Activated naive CD8-positive, alpha-beta T cell (primary cell): ENCODE data around the gene C1orf105.
"Not testable (repeated sequence)": the region's sequence is repeated elsewhere in the genome, so short reads cannot be mapped to it uniquely, and the experiment has no call there.

Source experiments
- H3K27ac Mint-ChIP-seq: one replicate; pipeline ENCODE4 v1.8.0; 2021; ENCODE audit warnings: mixed read lengths
- H3K27me3 Mint-ChIP-seq: one replicate; pipeline ENCODE4 v1.8.0; 2021; ENCODE audit warnings: mixed read lengths
- H3K36me3 Mint-ChIP-seq: one replicate; pipeline ENCODE4 v1.8.0; 2021; ENCODE audit warnings: mixed read lengths
- H3K4me1 Mint-ChIP-seq: one replicate; pipeline ENCODE4 v1.8.0; 2021; ENCODE audit warnings: low read depth, mixed read lengths
- H3K4me3 Mint-ChIP-seq: one replicate; pipeline ENCODE4 v1.8.0; 2021; ENCODE audit warnings: mild to moderate bottlenecking, mixed read lengths
- H3K9me3 Mint-ChIP-seq: one replicate; pipeline ENCODE4 v1.8.0; 2021; ENCODE audit warnings: low read depth, mixed read lengths

Gene C1orf105

DNA sequence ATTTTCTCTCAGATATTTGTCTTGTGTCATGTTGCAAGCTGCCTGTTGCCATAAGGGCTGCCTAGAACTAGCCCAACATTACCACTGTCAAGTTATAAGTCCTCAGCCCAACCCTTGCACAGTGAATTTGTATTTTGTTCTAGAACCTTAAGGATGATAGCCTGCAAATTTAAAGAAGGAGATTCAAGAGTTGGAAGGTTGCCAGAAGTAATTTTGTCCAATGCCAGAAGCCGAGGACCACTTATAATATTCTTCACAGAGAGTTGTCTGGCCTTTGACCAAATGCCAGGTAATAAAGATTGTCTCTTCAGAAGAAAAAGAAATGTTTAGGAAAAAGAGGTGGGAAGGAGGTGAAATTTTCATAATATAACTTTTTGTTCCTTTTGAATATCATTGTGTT lies 71.9 kb downstream of the C1orf105 start:
- Mint-ChIP-seq H3K27ac (no peak overlapping the region), H3K36me3 (peaks cover 2% of the 10 kb centered on the region), H3K4me1 (peaks cover 6% of the 10 kb centered on the region), H3K27me3 (peaks cover 6% of the 10 kb centered on the region), H3K9me3 (no peaks in the 10 kb centered on the region), H3K4me3 (no peak overlapping the region)

DNA sequence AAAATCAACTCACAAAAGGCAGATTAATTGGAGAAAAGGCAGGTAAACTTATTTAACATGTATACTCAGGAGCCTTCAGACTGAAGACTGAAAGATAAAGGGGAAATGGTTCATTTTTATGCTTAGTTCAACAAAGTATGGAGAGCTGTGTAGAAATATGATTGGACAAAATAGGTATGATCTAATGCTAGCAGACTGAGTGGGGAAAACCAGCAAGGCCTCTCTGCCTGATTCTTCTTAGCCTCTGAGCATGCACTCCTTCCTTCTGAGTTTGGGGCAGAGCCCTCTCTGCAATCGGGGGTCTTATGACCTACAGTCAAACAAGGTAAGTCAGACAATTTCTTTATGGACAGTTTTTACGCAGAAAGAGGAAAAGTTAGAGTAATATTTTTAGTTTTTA lies 73.7 kb downstream of the C1orf105 start:
- Mint-ChIP-seq H3K4me3 (no peak overlapping the region), H3K27ac (no peak overlapping the region), H3K4me1 (no peaks in the 10 kb centered on the region), H3K9me3 (no peaks in the 10 kb centered on the region), H3K27me3 (peaks cover 4% of the 10 kb centered on the region), H3K36me3 (peaks cover 2% of the 10 kb centered on the region)

DNA sequence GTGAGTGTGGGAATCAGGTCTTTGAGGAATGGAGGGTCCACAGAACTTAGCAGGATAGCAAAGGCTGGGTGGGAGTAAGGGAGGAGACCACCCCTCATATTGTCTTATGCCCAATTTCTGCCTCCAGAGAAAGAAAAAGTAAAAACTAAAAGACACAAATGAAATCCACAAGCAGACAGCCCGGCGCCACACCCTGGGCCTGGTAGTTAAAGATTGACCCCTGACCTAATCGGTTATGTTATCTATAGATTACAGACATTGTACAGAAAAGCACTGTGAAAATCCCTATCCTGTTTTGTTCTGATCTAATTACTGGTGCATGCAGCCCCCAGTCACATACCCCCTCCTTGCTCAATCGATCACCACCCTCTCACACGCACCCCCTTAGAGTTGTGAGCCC lies 75.6 kb downstream of the C1orf105 start:
- not testable (repeated sequence) for H3K36me3 Mint-ChIP-seq, H3K4me1 Mint-ChIP-seq, H3K27me3 Mint-ChIP-seq, H3K4me3 Mint-ChIP-seq, H3K9me3 Mint-ChIP-seq, H3K27ac Mint-ChIP-seq

- no peak overlapping the region for H3K27ac Mint-ChIP-seq
- H3K36me3 Mint-ChIP-seq: peaks cover 2% of the 10 kb centered on the region
- H3K9me3 Mint-ChIP-seq: no peaks in the 10 kb centered on the region
- no peaks in the 10 kb centered on the region for H3K4me1 Mint-ChIP-seq
- H3K27me3 Mint-ChIP-seq: no peaks in the 10 kb centered on the region
- no peak overlapping the region for H3K4me3 Mint-ChIP-seq
These were observed 76.2 kb downstream of the C1orf105 start for GRCh38 chr1:172496678-172497077.

- Mint-ChIP-seq H3K36me3 (peaks cover 2% of the 10 kb centered on the region), H3K4me3 (no peak overlapping the region), H3K9me3 (no peaks in the 10 kb centered on the region), H3K27ac (no peak overlapping the region), H3K4me1 (no peaks in the 10 kb centered on the region), H3K27me3 (no peaks in the 10 kb centered on the region)
These were observed 76.7 kb downstream of the C1orf105 start for GRCh38 chr1:172497230-172497629.

- H3K4me1 Mint-ChIP-seq: no peaks in the 10 kb centered on the region
- H3K27ac Mint-ChIP-seq: no peak overlapping the region
- H3K9me3 Mint-ChIP-seq: no peaks in the 10 kb centered on the region
- H3K4me3 Mint-ChIP-seq: no peak overlapping the region
- no peaks in the 10 kb centered on the region for H3K27me3 Mint-ChIP-seq
- H3K36me3 Mint-ChIP-seq: no peaks in the 10 kb centered on the region
These were observed 78.4 kb downstream of the C1orf105 start for GRCh38 chr1:172498857-172499256.

GRCh38 chr1:172499636-172500141 lies 79.2 kb downstream of the C1orf105 start:
- Mint-ChIP-seq H3K36me3 (no peaks in the 10 kb centered on the region), H3K4me1 (no peaks in the 10 kb centered on the region), H3K27me3 (no peaks in the 10 kb centered on the region), H3K9me3 (no peaks in the 10 kb centered on the region), H3K4me3 (no peak overlapping the region), H3K27ac (no peak overlapping the region)

- H3K4me1 Mint-ChIP-seq: no peaks in the 10 kb centered on the region
- H3K27ac Mint-ChIP-seq: no peak overlapping the region
- no peak overlapping the region for H3K4me3 Mint-ChIP-seq
- no peaks in the 10 kb centered on the region for H3K36me3 Mint-ChIP-seq
- no peaks in the 10 kb centered on the region for H3K9me3 Mint-ChIP-seq
- H3K27me3 Mint-ChIP-seq: no peaks in the 10 kb centered on the region
These were observed 79.7 kb downstream of the C1orf105 start for GRCh38 chr1:172500207-172500606.

- no peak overlapping the region for H3K4me3 Mint-ChIP-seq
- H3K36me3 Mint-ChIP-seq: no peaks in the 10 kb centered on the region
These were observed 87.3 kb downstream of the C1orf105 start for GRCh38 chr1:172507741-172508140.

GRCh38 chr1:172510479-172510878 lies 90.0 kb downstream of the C1orf105 start:
- Mint-ChIP-seq H3K27me3 (peaks cover 2% of the 10 kb centered on the region), H3K4me3 (no peak overlapping the region), H3K27ac (no peak overlapping the region), H3K4me1 (no peaks in the 10 kb centered on the region), H3K36me3 (no peaks in the 10 kb centered on the region), H3K9me3 (no peaks in the 10 kb centered on the region)

More at GRCh38 chr1:172507741-172508140, 87.3 kb downstream of the C1orf105 start:
- peaks cover 2% of the 10 kb centered on the region for H3K27me3 Mint-ChIP-seq
- H3K9me3 Mint-ChIP-seq: no peaks in the 10 kb centered on the region
- H3K4me1 Mint-ChIP-seq: no peaks in the 10 kb centered on the region
- no peak overlapping the region for H3K27ac Mint-ChIP-seq

- H3K36me3 Mint-ChIP-seq: no peaks in the 10 kb centered on the region
- H3K27ac Mint-ChIP-seq: no peak overlapping the region
- no peaks in the 10 kb centered on the region for H3K9me3 Mint-ChIP-seq
- H3K4me3 Mint-ChIP-seq: no peak overlapping the region
- H3K27me3 Mint-ChIP-seq: peaks cover 2% of the 10 kb centered on the region
- H3K4me1 Mint-ChIP-seq: no peaks in the 10 kb centered on the region
These were observed 92.1 kb downstream of the C1orf105 start for GRCh38 chr1:172512591-172512990.

DNA sequence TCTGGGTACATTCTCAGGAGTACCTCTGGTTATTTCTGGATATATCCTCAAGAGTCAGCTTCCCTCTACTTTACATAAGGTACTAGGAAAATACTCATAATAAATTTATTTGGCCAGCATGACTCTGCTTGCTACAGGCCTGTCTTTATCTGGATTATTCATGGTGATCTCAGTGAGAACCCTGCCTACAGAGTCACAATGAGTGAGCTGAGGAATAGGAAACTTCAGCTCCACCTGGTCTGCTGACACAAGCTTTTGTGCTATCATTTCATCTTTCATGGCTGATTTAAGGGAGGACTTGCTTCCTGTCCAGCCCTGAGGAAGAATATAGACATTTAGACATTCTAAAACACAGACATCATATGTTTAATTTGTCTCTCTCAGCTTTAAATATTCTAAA lies 93.0 kb downstream of the C1orf105 start:
- Mint-ChIP-seq H3K4me3 (no peak overlapping the region), H3K9me3 (no peaks in the 10 kb centered on the region), H3K27me3 (peaks cover 2% of the 10 kb centered on the region), H3K27ac (no peak overlapping the region), H3K36me3 (no peaks in the 10 kb centered on the region), H3K4me1 (no peaks in the 10 kb centered on the region)

DNA sequence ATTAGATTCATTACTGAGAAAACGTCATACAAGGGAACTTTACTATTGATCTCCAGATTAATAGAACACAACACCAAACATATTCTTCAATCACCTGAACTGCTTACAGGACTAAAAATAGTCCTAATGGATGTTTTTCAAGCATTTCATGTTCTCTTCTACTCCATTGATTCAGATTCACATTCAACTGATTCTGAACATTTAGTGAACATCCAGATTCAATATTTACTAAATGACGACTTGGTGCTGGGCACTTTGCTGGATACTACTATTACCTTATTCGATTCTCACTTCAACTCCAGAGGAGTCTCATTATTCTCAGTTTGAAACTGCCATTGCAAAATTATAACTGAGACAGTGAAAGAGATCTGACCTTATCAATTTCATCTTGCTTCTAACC lies 93.6 kb downstream of the C1orf105 start:
- Mint-ChIP-seq H3K4me3 (no peak overlapping the region), H3K9me3 (no peaks in the 10 kb centered on the region), H3K27ac (no peak overlapping the region), H3K4me1 (no peaks in the 10 kb centered on the region), H3K27me3 (peaks cover 2% of the 10 kb centered on the region), H3K36me3 (peaks cover 2% of the 10 kb centered on the region)

- Mint-ChIP-seq H3K27ac (no peak overlapping the region), H3K9me3 (no peaks in the 10 kb centered on the region), H3K27me3 (no peaks in the 10 kb centered on the region), H3K4me1 (no peaks in the 10 kb centered on the region), H3K4me3 (no peak overlapping the region), H3K36me3 (peaks cover 2% of the 10 kb centered on the region)
These were observed 95.0 kb downstream of the C1orf105 start for GRCh38 chr1:172515436-172515835.

DNA sequence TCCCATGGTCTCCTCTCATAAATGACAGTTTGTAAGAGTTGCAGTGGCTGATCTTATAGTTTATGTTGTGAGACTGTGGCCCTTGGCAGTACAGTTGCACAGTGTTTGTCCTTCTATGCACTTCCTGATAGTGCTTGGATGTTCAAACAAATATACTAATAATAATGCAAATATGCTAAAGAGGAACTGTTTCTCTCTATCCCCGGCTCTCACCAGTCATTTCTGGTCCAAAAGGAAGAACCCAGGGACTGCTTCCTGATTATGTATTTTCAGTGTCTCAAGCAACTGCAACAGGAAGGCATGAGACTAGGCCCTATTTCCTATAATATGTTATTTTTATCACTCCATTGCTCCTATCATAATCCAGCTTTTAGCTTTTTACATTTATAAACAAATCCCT lies 95.4 kb downstream of the C1orf105 start:
- H3K4me3 Mint-ChIP-seq: no peak overlapping the region
- H3K4me1 Mint-ChIP-seq: no peaks in the 10 kb centered on the region
- H3K27me3 Mint-ChIP-seq: no peaks in the 10 kb centered on the region
- no peaks in the 10 kb centered on the region for H3K9me3 Mint-ChIP-seq
- H3K36me3 Mint-ChIP-seq: peaks cover 2% of the 10 kb centered on the region
- no peak overlapping the region for H3K27ac Mint-ChIP-seq

- no peaks in the 10 kb centered on the region for H3K4me1 Mint-ChIP-seq
- H3K36me3 Mint-ChIP-seq: peaks cover 2% of the 10 kb centered on the region
- H3K27me3 Mint-ChIP-seq: no peaks in the 10 kb centered on the region
- H3K9me3 Mint-ChIP-seq: no peaks in the 10 kb centered on the region
- no peak overlapping the region for H3K4me3 Mint-ChIP-seq
- no peak overlapping the region for H3K27ac Mint-ChIP-seq
These were observed 96.6 kb downstream of the C1orf105 start for GRCh38 chr1:172517081-172517480.
